IMR-90 (cell line): Measurements from ENCODE around the gene SH3RF1. TPM values are rescaled to one million over a fixed set of nuclear protein-coding genes. Genes with fewer than 3 reads are reported as not detected.

Experiments
- ATAC-seq: fragments of 200-7000 bp; cut with Tn5 transposase; 2 replicates; pipeline ENCODE4 v1.9.1; 2020; ENCODE audit warnings: low read depth, mild to moderate bottlenecking, moderate library complexity
- BruUV-seq: library from RNA; stranded (reverse); fragments of 400-500 nt; replicated peaks from 2 replicates; lab custom pipeline; 2021; lab: Mats Ljungman, UMichigan
- CTCF ChIA-PET: fragments of 300-600 bp; formaldehyde crosslinking; extraction: SDS; loops from one replicate; lab custom pipeline; 2021; ENCODE audit warnings: antibody characterized with exemption; lab: Yijun Ruan, JAX
- POLR2A ChIA-PET: fragments of 300-600 bp; sonication (Branson Sonifier 250); formaldehyde crosslinking; loops from one replicate; lab custom pipeline; 2022; ENCODE audit warnings: antibody characterized with exemption; ENCODE audit not compliant: unreplicated experiment; lab: Charles Lee
- DNase-seq: peaks from one replicate; pipeline ENCODE4 v3.0.0; 2013
- H2AFZ ChIP-seq: replicated peaks from 2 replicates; pipeline ENCODE3; 2013; ENCODE audit warnings: low read length, mild to moderate bottlenecking; ENCODE audit not compliant: poor library complexity
- H2AK5ac ChIP-seq: 2 replicates; pipeline ENCODE4 v1.6.1; 2013; ENCODE audit warnings: low read depth, low read length, inconsistent platforms
- H2AK9ac ChIP-seq: replicated peaks from 2 replicates; pipeline ENCODE3; 2013; ENCODE audit warnings: mild to moderate bottlenecking, low read depth, low read length, moderate library complexity; ENCODE audit not compliant: poor library complexity
- H2BK120ac ChIP-seq: 2 replicates; pipeline ENCODE4 v1.6.1; 2013; ENCODE audit warnings: low read depth, low read length, inconsistent platforms
- H2BK15ac ChIP-seq: 3 replicates; pipeline ENCODE4 v1.6.1; 2013; ENCODE audit warnings: low read depth, low read length, inconsistent platforms
- H2BK20ac ChIP-seq: 2 replicates; pipeline ENCODE4 v1.6.1; 2013; ENCODE audit warnings: low read depth, mild to moderate bottlenecking, inconsistent platforms, low read length, moderate library complexity
- H2BK5ac ChIP-seq: 2 replicates; pipeline ENCODE4 v1.6.1; 2013; ENCODE audit warnings: mild to moderate bottlenecking, low read depth, low read length, inconsistent platforms; ENCODE audit not compliant: poor library complexity, severe bottlenecking
- H3K14ac ChIP-seq: replicated peaks from 2 replicates; pipeline ENCODE4 v1.6.1; 2013; ENCODE audit warnings: low read depth, low read length, inconsistent platforms
- H3K18ac ChIP-seq: 2 replicates; pipeline ENCODE4 v1.6.1; 2013; ENCODE audit warnings: low read depth, low read length, control low read depth
- H3K23ac ChIP-seq: 2 replicates; pipeline ENCODE4 v1.6.1; 2013; ENCODE audit warnings: low read depth, low read length, inconsistent platforms
- H3K27ac ChIP-seq: 2 replicates; pipeline ENCODE4 v1.5.1; 2013; ENCODE audit warnings: mild to moderate bottlenecking, control low read depth, low read length; ENCODE audit not compliant: insufficient read depth
- H3K27me3 ChIP-seq: 2 replicates; pipeline ENCODE4 v1.6.1; 2013; ENCODE audit warnings: low read length; ENCODE audit not compliant: control insufficient read depth, insufficient read depth
- H3K36me3 ChIP-seq: 2 replicates; pipeline ENCODE4 v1.6.1; 2013; ENCODE audit warnings: low read length, mixed read lengths; ENCODE audit not compliant: control insufficient read depth, insufficient read depth
- H3K4ac ChIP-seq: 2 replicates; pipeline ENCODE4 v1.6.1; 2013; ENCODE audit warnings: low read depth, low read length, inconsistent platforms
- H3K4me1 ChIP-seq: 2 replicates; pipeline ENCODE4 v1.6.1; 2013; ENCODE audit warnings: low read length, mixed read lengths; ENCODE audit not compliant: control insufficient read depth, insufficient read depth
- H3K4me2 ChIP-seq: 2 replicates; pipeline ENCODE4 v1.6.1; 2013; ENCODE audit warnings: low read depth, mild to moderate bottlenecking, control low read depth, low read length, moderate library complexity
- H3K4me3 ChIP-seq: 2 replicates; pipeline ENCODE4 v1.5.1; 2013; ENCODE audit warnings: low read depth, mild to moderate bottlenecking, control low read depth, low read length, moderate library complexity; ENCODE audit not compliant: insufficient read depth
- H3K56ac ChIP-seq: 2 replicates; pipeline ENCODE4 v1.6.1; 2013; ENCODE audit warnings: low read length, inconsistent platforms; ENCODE audit not compliant: insufficient read depth; ENCODE audit errors: extremely low read depth
- H3K79me1 ChIP-seq, 2 experiments: 2 replicates each; pipeline ENCODE4 v1.6.1; 2013; ENCODE audit warnings: low read length in 2 of 2, inconsistent platforms in 1 of 2, low read depth in 1 of 2
- H3K9ac ChIP-seq: 2 replicates; pipeline ENCODE4 v1.6.1; 2013; ENCODE audit warnings: low read depth, low read length, control low read depth
- H3K9me1 ChIP-seq: 2 replicates; pipeline ENCODE4 v1.6.1; 2013; ENCODE audit warnings: low read length, inconsistent platforms; ENCODE audit not compliant: insufficient read depth
- H3K9me3 ChIP-seq: 2 replicates; pipeline ENCODE4 v1.6.1; 2013; ENCODE audit warnings: low read length; ENCODE audit not compliant: control insufficient read depth, insufficient read depth
- H4K20me1 ChIP-seq: 2 replicates; pipeline ENCODE4 v1.6.1; 2013; ENCODE audit warnings: low read length, inconsistent platforms; ENCODE audit not compliant: insufficient read depth
- H4K5ac ChIP-seq: 2 replicates; pipeline ENCODE4 v1.6.1; 2013; ENCODE audit warnings: mild to moderate bottlenecking, low read depth, low read length, control low read depth
- H4K8ac ChIP-seq, 2 experiments: 2 replicates each; pipeline ENCODE4 v1.6.1; 2013; ENCODE audit warnings: low read depth in 2 of 2, low read length in 2 of 2, control low read depth in 1 of 2, inconsistent platforms in 1 of 2
- H4K91ac ChIP-seq: 2 replicates; pipeline ENCODE4 v1.6.1; 2013; ENCODE audit warnings: low read depth, low read length, inconsistent platforms; ENCODE audit not compliant: insufficient read depth
- BHLHE40 ChIP-seq: fragments of 150-350 bp; IDR thresholded peaks from 2 replicates; pipeline ENCODE4 v1.6.1; 2016; ENCODE audit warnings: mild to moderate bottlenecking, low read depth, low read length
- CEBPB ChIP-seq: IDR thresholded peaks from 2 replicates; pipeline ENCODE4 v1.6.1; 2012; ENCODE audit warnings: low read depth, low read length, improper control_type of control experiment
- CHD1 ChIP-seq: IDR thresholded peaks from 2 replicates; pipeline ENCODE4 v1.6.1; 2012; ENCODE audit warnings: low read depth, low read length, improper control_type of control experiment
- MXI1 ChIP-seq: IDR thresholded peaks from 2 replicates; pipeline ENCODE4 v1.6.1; 2012; ENCODE audit warnings: low read depth, mild to moderate bottlenecking, low read length, moderate library complexity, borderline replicate concordance
- POLR2A ChIP-seq: IDR thresholded peaks from 2 replicates; pipeline ENCODE4 v1.6.1; 2012; ENCODE audit warnings: mild to moderate bottlenecking, low read depth, low read length
- WGBS, 2 experiments: methylation state at CpG; one replicate each; pipeline versions ENCODE4 v1.1.5 to v1.1.7; 2013; ENCODE audit warnings: missing lambda C conversion rate in 2 of 2; ENCODE audit not compliant: insufficient read length in 1 of 2; ENCODE audit errors: extremely low coverage in 2 of 2; 5-methylcytosine and 5-hydroxymethylcytosine counted together
- dilution Hi-C: fragments of 300-500 bp; cut with HindIII; formaldehyde crosslinking; loops from one replicate; pipeline ENCODE4 v1.14.3; 2018; ENCODE audit warnings: low sequenced_read_pairs; ENCODE audit not compliant: unreplicated experiment
- in situ Hi-C: fragments of 300-500 bp; cut with MboI; formaldehyde crosslinking; loops from 3 replicates; pipeline ENCODE4 v1.14.3; 2019; ENCODE audit warnings: low sequenced_read_pairs, inconsistent platforms, mixed read lengths
- intact Hi-C: fragments of 100-400 bp; cut with micrococcal nuclease; formaldehyde crosslinking; loops from 2 replicates; pipeline ENCODE4 v1.10.0; 2022
- polyA plus RNA-seq, 3 experiments: library from polyadenylated mRNA; depleted of rRNA; stranded (reverse); fragments of >200 nt; gene quantifications; 2 replicates each; pipeline ENCODE4 v1.2.3, GENCODE V29; 2012; ENCODE audit warnings: low replicate concordance in 1 of 3
- total RNA-seq: library from RNA; depleted of rRNA; stranded (reverse); fragments of >200 nt; gene quantifications from 2 replicates; pipeline ENCODE4 v1.2.3, GENCODE V29; 2012

The SH3RF1 gene
- total and polyA plus RNA-seq, 2 of the 4 experiments (the other 2 are of a cell fraction), result 22.0 to 29.8 TPM

- dilution Hi-C loops (no loop called here), in situ Hi-C loops (no loop called here), intact Hi-C loops (no loop called here)
- H4K8ac ChIP-seq, result no peak overlapping the region
- TF ChIP-seq BHLHE40, result no peak
- no peak for TF ChIP-seq CHD1
- TF ChIP-seq MXI1, result no peak
- TF ChIP-seq POLR2A, result no peak
- no peak for TF ChIP-seq CEBPB
- H3K23ac ChIP-seq, result no peak overlapping the region
- no peaks in the 10 kb centered on the region for H3K27me3 ChIP-seq
- no peak overlapping the region for H3K4ac ChIP-seq
- H3K79me1 ChIP-seq, result peaks cover 48 to 49% of the 10 kb centered on the region in 2 experiments
- no peak overlapping the region for H2AK9ac ChIP-seq
- no peak overlapping the region for H3K27ac ChIP-seq
- H2BK120ac ChIP-seq, result no peak overlapping the region
- no peak for DNase-seq
- peaks cover 7% of the 10 kb centered on the region; the same call in 1 of the 2 replicates for H3K9me1 ChIP-seq
- no peak overlapping the region for H3K56ac ChIP-seq
- no peak overlapping the region for H4K5ac ChIP-seq
- H3K14ac ChIP-seq, result no peak overlapping the region
- no peak overlapping the region for H2BK15ac ChIP-seq
- no peak overlapping the region for H3K9ac ChIP-seq
- no peak overlapping the region for H3K18ac ChIP-seq
- WGBS, 2 experiments, result 92% methylated on average over 2 of the region's 2 CpGs; no CpG with 5 or more reads in 1 of the 2 experiments
- no peak overlapping the region for H3K4me3 ChIP-seq
- ChIA-PET CTCF (interaction anchor here (0.8 kb wide), 1 partner anchor 519 kb away, joined by 3 read pairs; no protein-coding TSS in a partner anchor), POLR2A (interaction anchor here (0.7 kb wide), 1 partner anchor 171 kb away, joined by 3 read pairs; no protein-coding TSS in a partner anchor)
- no peak overlapping the region for H2AFZ ChIP-seq
- H3K36me3 ChIP-seq, result peaks cover 26% of the 10 kb centered on the region
- H4K91ac ChIP-seq, result no peak overlapping the region
- no peak overlapping the region for H3K4me2 ChIP-seq
- no peaks in the 10 kb centered on the region for H3K9me3 ChIP-seq
- BruUV-seq, result no TSS peak
- peak overlapping the region; percentile 6 for H2BK5ac ChIP-seq
- H2BK20ac ChIP-seq, result no peak overlapping the region
- no peak overlapping the region for H2AK5ac ChIP-seq
- H4K20me1 ChIP-seq, result peaks cover 9% of the 10 kb centered on the region; the same call in 1 of the 2 replicates
- H3K4me1 ChIP-seq, result peaks cover 11% of the 10 kb centered on the region
- ATAC-seq, result no peak
Observed at GRCh38 chr4:169102026-169102425, 168.7 kb downstream of the SH3RF1 start.
